Liver (tissue), 3 donors: ENCODE measurements around the gene PSENEN.

Source experiments
- JUND ChIP-seq, 2 donors: IDR thresholded peaks; 2 replicates each; pipeline ENCODE4 v1.6.1; 2016; ENCODE audit warnings: antibody characterized with exemption in 2 of 2
- RAD21 ChIP-seq, 2 donors: IDR thresholded peaks; 2 replicates each; pipeline ENCODE4 v1.6.1; 2016; ENCODE audit warnings: antibody characterized with exemption in 2 of 2, mild to moderate bottlenecking in 2 of 2
- REST ChIP-seq: IDR thresholded peaks from 2 replicates; pipeline ENCODE4 v1.6.1; 2016; ENCODE audit warnings: antibody characterized with exemption, mild to moderate bottlenecking
- RXRA ChIP-seq, 2 donors: IDR thresholded peaks; 2 replicates each; pipeline ENCODE4 v1.6.1; 2017 to 2018; ENCODE audit warnings: antibody characterized with exemption in 2 of 2, mild to moderate bottlenecking in 1 of 2
- SP1 ChIP-seq: IDR thresholded peaks from 2 replicates; pipeline ENCODE4 v1.6.1; 2018; ENCODE audit warnings: antibody characterized with exemption, mild to moderate bottlenecking
- TAF1 ChIP-seq: conservative IDR thresholded peaks from 2 replicates; pipeline ENCODE4 v1.6.1; 2016; ENCODE audit warnings: antibody characterized with exemption, mild to moderate bottlenecking
- YY1 ChIP-seq: IDR thresholded peaks from 2 replicates; pipeline ENCODE4 v1.6.1; 2016; ENCODE audit warnings: antibody characterized with exemption, mild to moderate bottlenecking
- TF ChIP-seq, protein P1 (sequence below): IDR thresholded peaks from 2 replicates; pipeline ENCODE4 v1.6.1; 2016; ENCODE audit warnings: antibody characterized with exemption
- TF ChIP-seq, protein P2 (sequence below): fragments of 150-350 bp; IDR thresholded peaks from 2 replicates; pipeline ENCODE4 v1.5.1; 2017; ENCODE audit warnings: improper control_type of control experiment, low read depth, low read length; ENCODE audit not compliant: missing input control
- TF ChIP-seq, protein P3 (sequence below): IDR thresholded peaks from 2 replicates; pipeline ENCODE4 v1.6.1; 2016; ENCODE audit warnings: antibody characterized with exemption
- donor health status: healthy.
- donor health status: healthy.

DNA sequence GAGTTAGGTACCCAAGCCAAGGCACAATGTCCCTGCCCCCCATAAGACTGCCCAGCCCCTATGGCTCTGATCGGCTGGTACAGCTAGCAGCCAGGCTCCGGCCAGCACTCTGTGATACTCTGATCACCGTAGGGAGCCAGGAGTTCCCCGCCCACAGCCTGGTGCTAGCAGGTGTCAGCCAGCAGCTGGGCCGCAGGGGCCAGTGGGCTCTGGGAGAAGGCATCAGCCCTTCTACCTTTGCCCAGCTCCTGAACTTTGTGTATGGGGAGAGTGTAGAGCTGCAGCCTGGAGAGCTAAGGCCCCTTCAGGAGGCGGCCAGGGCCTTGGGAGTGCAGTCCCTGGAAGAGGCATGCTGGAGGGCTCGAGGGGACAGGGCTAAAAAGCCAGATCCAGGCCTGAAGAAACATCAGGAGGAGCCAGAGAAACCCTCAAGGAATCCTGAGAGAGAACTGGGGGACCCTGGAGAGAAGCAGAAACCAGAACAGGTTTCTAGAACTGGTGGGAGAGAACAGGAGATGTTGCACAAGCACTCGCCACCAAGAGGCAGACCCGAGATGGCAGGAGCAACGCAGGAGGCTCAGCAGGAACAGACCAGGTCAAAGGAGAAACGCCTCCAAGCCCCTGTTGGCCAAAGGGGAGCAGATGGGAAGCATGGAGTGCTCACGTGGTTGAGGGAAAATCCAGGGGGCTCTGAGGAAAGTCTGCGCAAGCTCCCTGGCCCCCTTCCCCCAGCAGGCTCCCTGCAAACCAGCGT lies 30.7 kb upstream of the PSENEN start:
- TF ChIP-seq, protein P1, sequence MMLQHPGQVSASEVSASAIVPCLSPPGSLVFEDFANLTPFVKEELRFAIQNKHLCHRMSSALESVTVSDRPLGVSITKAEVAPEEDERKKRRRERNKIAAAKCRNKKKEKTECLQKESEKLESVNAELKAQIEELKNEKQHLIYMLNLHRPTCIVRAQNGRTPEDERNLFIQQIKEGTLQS: no peak
- no peak for TF ChIP-seq REST
- TF ChIP-seq, protein P2, sequence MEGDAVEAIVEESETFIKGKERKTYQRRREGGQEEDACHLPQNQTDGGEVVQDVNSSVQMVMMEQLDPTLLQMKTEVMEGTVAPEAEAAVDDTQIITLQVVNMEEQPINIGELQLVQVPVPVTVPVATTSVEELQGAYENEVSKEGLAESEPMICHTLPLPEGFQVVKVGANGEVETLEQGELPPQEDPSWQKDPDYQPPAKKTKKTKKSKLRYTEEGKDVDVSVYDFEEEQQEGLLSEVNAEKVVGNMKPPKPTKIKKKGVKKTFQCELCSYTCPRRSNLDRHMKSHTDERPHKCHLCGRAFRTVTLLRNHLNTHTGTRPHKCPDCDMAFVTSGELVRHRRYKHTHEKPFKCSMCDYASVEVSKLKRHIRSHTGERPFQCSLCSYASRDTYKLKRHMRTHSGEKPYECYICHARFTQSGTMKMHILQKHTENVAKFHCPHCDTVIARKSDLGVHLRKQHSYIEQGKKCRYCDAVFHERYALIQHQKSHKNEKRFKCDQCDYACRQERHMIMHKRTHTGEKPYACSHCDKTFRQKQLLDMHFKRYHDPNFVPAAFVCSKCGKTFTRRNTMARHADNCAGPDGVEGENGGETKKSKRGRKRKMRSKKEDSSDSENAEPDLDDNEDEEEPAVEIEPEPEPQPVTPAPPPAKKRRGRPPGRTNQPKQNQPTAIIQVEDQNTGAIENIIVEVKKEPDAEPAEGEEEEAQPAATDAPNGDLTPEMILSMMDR: no peak
- TF ChIP-seq JUND (IDR thresholded peaks at IDR 0.05): no peak
- TF ChIP-seq RXRA (IDR thresholded peaks at IDR 0.05): no peak
- TF ChIP-seq TAF1: no peak
- TF ChIP-seq SP1: no peak
- TF ChIP-seq, protein P3, sequence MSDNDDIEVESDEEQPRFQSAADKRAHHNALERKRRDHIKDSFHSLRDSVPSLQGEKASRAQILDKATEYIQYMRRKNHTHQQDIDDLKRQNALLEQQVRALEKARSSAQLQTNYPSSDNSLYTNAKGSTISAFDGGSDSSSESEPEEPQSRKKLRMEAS: no peak
- no peak for TF ChIP-seq RAD21 (IDR thresholded peaks at IDR 0.05)
- no peak for TF ChIP-seq YY1
